ENCODE results near the gene UBE2R2. TPM values are rescaled to one million over a fixed set of nuclear protein-coding genes. Genes with fewer than 3 reads are reported as not detected.
"Not testable (repeated sequence)": the region's sequence is repeated elsewhere in the genome, so short reads cannot be mapped to it uniquely, and the experiment has no call there.

Gene UBE2R2
- total RNA-seq, 1 donor from 2014 or later, result 44.4 TPM

- peak; percentile 86 for ATAC-seq (ENCODE audit: poor library complexity)
- intact Hi-C loops (cut with DNase I), result no loop called here
- peak; percentile 78 for DNase-seq
Observed at GRCh38 chr9:33867747-33868439, 50.9 kb downstream of the UBE2R2 start.

- DNase-seq (no peak), ATAC-seq (ENCODE audit: poor library complexity) (peak; percentile 77)
- intact Hi-C loops (cut with DNase I), result no loop called here
Observed at GRCh38 chr9:33868440-33868973, 51.5 kb downstream of the UBE2R2 start.

GRCh38 chr9:33869243-33869642 lies 52.3 kb downstream of the UBE2R2 start:
- ATAC-seq (ENCODE audit: poor library complexity); DNase-seq; intact Hi-C loops (cut with DNase I): not testable (repeated sequence)

GRCh38 chr9:33877727-33878489 lies 60.9 kb downstream of the UBE2R2 start:
- no peak for ATAC-seq (ENCODE audit: poor library complexity)
- no peak for DNase-seq
- intact Hi-C loops (cut with DNase I), result no loop called here

- intact Hi-C loops (cut with DNase I), result no loop called here
- DNase-seq, result no peak
- no peak for ATAC-seq (ENCODE audit: poor library complexity)
Observed at GRCh38 chr9:33878691-33879366, 61.9 kb downstream of the UBE2R2 start.

GRCh38 chr9:33880211-33881089 lies 63.5 kb downstream of the UBE2R2 start:
- peak; percentile 5 for ATAC-seq (ENCODE audit: poor library complexity)
- DNase-seq, result no peak
- intact Hi-C loops (cut with DNase I), result no loop called here

GRCh38 chr9:33881635-33882034 lies 64.7 kb downstream of the UBE2R2 start:
- ATAC-seq (ENCODE audit: poor library complexity), result no peak
- intact Hi-C loops (cut with DNase I), result no loop called here
- DNase-seq, result no peak

- intact Hi-C loops (cut with DNase I), result no loop called here
- no peak for DNase-seq
Observed at GRCh38 chr9:33884856-33885701, 68.1 kb downstream of the UBE2R2 start.

GRCh38 chr9:33885948-33886347 lies 69.0 kb downstream of the UBE2R2 start:
- intact Hi-C loops (cut with DNase I), result no loop called here
- no peak for DNase-seq
- ATAC-seq (ENCODE audit: poor library complexity), result no peak

More at GRCh38 chr9:33884856-33885701, 68.1 kb downstream of the UBE2R2 start:
- peak; percentile 36 for ATAC-seq (ENCODE audit: poor library complexity)

GRCh38 chr9:33893861-33894260 lies 76.9 kb downstream of the UBE2R2 start:
- DNase-seq, result no peak
- intact Hi-C loops (cut with DNase I), result no loop called here
- no peak for ATAC-seq (ENCODE audit: poor library complexity)

GRCh38 chr9:33894316-33894715 lies 77.4 kb downstream of the UBE2R2 start:
- no peak for DNase-seq

GRCh38 chr9:33903157-33903780 lies 86.3 kb downstream of the UBE2R2 start:
- ATAC-seq (ENCODE audit: poor library complexity) (no peak), DNase-seq (no peak)
- intact Hi-C loops (cut with DNase I), result no loop called here

More at GRCh38 chr9:33894316-33894715, 77.4 kb downstream of the UBE2R2 start:
- intact Hi-C loops (cut with DNase I), result no loop called here
- ATAC-seq (ENCODE audit: poor library complexity), result no peak

- DNase-seq (no peak), ATAC-seq (ENCODE audit: poor library complexity) (no peak)
- intact Hi-C loops (cut with DNase I), result no loop called here
Observed at GRCh38 chr9:33905137-33905536, 88.2 kb downstream of the UBE2R2 start.

- no peak for ATAC-seq (ENCODE audit: poor library complexity)
- intact Hi-C loops (cut with DNase I), result no loop called here
Observed at GRCh38 chr9:33906769-33907168, 89.8 kb downstream of the UBE2R2 start.

GRCh38 chr9:33907347-33907746 lies 90.4 kb downstream of the UBE2R2 start:
- ATAC-seq (ENCODE audit: poor library complexity) (no peak), DNase-seq (no peak)
- intact Hi-C loops (cut with DNase I), result no loop called here

More at GRCh38 chr9:33906769-33907168, 89.8 kb downstream of the UBE2R2 start:
- no peak for DNase-seq

- ATAC-seq (ENCODE audit: poor library complexity) (no peak), DNase-seq (no peak)
- intact Hi-C loops (cut with DNase I), result no loop called here
Observed at GRCh38 chr9:33908114-33908513, 91.2 kb downstream of the UBE2R2 start.

- DNase-seq (no peak), ATAC-seq (ENCODE audit: poor library complexity) (no peak)
- intact Hi-C loops (cut with DNase I), result no loop called here
Observed at GRCh38 chr9:33908749-33909148, 91.8 kb downstream of the UBE2R2 start.
